HG03108 (cell line): ENCODE results near the gene GRWD1.

Source experiments
- ATAC-seq: cut with Tn5 transposase; IDR thresholded peaks from one replicate; pipeline ENCODE4 v1.9.1; 2021; ENCODE audit warnings: moderate library complexity; ENCODE audit not compliant: unreplicated experiment

GRWD1 gene

GRCh38 chr19:48421548-48421947, 24.2 kb upstream of the GRWD1 start:
- no peak for ATAC-seq

GRCh38 chr19:48424694-48425219, 21.0 kb upstream of the GRWD1 start:
- ATAC-seq = no peak

GRCh38 chr19:48428670-48429069, 17.1 kb upstream of the GRWD1 start:
- no peak for ATAC-seq

GRCh38 chr19:48433337-48433736, 12.4 kb upstream of the GRWD1 start:
- no peak for ATAC-seq

- no peak for ATAC-seq
Observed at GRCh38 chr19:48436586-48436985, 9.2 kb upstream of the GRWD1 start.

- ATAC-seq = no peak
Observed at GRCh38 chr19:48441360-48442050, 4.3 kb upstream of the GRWD1 start.

- no peak for ATAC-seq
Observed at GRCh38 chr19:48442116-48443035, 3.4 kb upstream of the GRWD1 start.

GRCh38 chr19:48443256-48443655, 2.5 kb upstream of the GRWD1 start:
- no peak for ATAC-seq

- no peak for ATAC-seq
Observed at GRCh38 chr19:48443731-48444128, 2.1 kb upstream of the GRWD1 start.

GRCh38 chr19:48444129-48444935, 1.5 kb upstream of the GRWD1 start:
- ATAC-seq = no peak

- ATAC-seq = no peak
Observed at GRCh38 chr19:48444936-48445200, 915 bp upstream of the GRWD1 start.

- peak; percentile 18 for ATAC-seq
Observed at GRCh38 chr19:48445256-48445605, 552 bp upstream of the GRWD1 start.

- no peak for ATAC-seq
Observed at GRCh38 chr19:48446579-48446978, 796 bp downstream of the GRWD1 start.

GRCh38 chr19:48448563-48448962, 2.8 kb downstream of the GRWD1 start:
- ATAC-seq = no peak

- ATAC-seq = no peak
Observed at GRCh38 chr19:48450441-48450840, 4.7 kb downstream of the GRWD1 start.

GRCh38 chr19:48450863-48451262, 5.1 kb downstream of the GRWD1 start:
- no peak for ATAC-seq

- no peak for ATAC-seq
Observed at GRCh38 chr19:48451624-48452023, 5.8 kb downstream of the GRWD1 start.

GRCh38 chr19:48452289-48453190, 6.8 kb downstream of the GRWD1 start:
- no peak for ATAC-seq

GRCh38 chr19:48454150-48454730, 8.5 kb downstream of the GRWD1 start:
- no peak for ATAC-seq
